Endometrial microvascular endothelial cells (primary cell): ENCODE measurements around the gene SPSB3. TPM values are rescaled to one million over a fixed set of nuclear protein-coding genes. Genes with fewer than 3 reads are reported as not detected.

Experiments
- in situ Hi-C: cut with HindIII; loops from 2 replicates; pipeline ENCODE4 v1.10.0; 2017; ENCODE audit warnings: low sequenced_read_pairs, low pct_unique_long_range_greater_than_20kb; ENCODE audit errors: inconsistent ontology term
- total RNA-seq: library from RNA; depleted of rRNA; stranded (reverse); fragments of >200 nt; gene quantifications from one replicate; pipeline ENCODE4 v1.2.3, GENCODE V29; 2015; ENCODE audit errors: inconsistent ontology term

SPSB3 gene
- total RNA-seq, 1 donor from 2014 or later: 35.5 TPM

DNA sequence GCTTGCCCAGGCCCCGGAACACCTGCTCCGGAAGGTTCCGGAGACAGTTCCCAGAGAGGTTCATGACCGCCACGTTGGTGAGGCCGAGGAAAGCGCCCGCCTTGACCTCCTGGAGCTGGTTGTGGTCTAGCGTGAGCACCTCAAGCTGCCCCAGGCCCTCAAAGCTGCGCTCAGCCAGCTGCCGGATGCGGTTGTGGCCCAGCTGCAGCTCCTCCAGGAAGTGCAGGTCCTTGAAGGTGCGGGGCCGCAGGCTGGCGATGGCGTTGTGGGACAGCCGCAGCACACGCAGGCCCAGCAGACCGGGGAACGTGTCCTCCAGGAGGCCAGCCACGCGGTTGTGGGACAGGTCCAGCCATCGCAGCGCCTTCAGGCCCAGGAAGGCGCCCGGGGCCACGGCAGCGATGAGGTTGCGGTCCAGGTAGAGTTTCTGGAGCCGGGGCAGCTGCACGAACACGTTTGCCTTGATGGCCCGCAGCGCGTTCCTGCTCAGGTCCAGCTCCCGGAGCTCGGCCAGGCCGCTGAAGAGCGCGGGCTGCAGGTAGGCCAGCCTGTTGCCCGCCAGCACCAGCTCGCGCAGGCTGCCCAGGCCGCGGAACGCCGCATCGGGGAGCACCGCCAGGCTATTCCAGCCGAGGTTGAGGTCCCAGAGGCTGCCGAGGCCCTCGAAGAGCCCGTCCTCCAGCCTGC lies 9.0 kb upstream of the SPSB3 start:
- in situ Hi-C loops: no loop called here

DNA sequence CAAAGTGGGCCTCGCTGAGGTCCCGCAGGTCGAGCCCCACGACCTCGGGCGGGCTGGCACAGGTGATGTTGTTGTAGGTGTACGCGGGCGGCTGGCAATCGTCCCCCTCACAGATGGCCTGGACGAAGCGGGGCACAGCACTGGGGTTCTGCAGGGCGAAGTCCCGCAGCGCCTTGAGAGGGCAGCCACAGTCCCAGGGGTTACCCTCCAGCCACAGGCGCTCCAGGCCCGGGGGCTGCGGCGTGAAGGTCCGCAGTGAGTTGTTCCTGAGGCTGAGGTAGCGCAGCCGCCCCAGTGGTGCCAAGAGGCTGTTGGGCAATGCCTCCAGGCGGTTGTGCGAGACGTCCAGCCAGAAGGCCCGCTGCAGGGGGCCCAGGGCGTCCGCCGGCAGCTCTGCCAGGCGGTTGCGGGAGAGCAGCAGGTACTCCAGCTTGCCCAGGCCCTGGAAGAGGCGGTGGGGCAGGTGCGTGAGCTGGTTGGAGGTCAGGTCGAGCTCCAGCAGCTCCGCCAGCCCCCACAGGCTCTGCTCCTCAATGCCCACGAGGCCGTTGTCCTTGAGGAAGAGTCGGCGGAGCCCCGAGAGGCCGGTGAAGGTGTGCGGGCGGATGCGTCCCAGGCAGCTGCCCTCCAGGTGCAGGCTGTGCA lies 8.4 kb upstream of the SPSB3 start:
- in situ Hi-C loops: no loop called here

- in situ Hi-C loops: no loop called here
Observed at GRCh38 chr16:1790261-1790610, 7.9 kb upstream of the SPSB3 start.

- in situ Hi-C loops: no loop called here
Observed at GRCh38 chr16:1789643-1790045, 7.3 kb upstream of the SPSB3 start.

GRCh38 chr16:1788708-1789100 lies 6.3 kb upstream of the SPSB3 start:
- in situ Hi-C loops: no loop called here

DNA sequence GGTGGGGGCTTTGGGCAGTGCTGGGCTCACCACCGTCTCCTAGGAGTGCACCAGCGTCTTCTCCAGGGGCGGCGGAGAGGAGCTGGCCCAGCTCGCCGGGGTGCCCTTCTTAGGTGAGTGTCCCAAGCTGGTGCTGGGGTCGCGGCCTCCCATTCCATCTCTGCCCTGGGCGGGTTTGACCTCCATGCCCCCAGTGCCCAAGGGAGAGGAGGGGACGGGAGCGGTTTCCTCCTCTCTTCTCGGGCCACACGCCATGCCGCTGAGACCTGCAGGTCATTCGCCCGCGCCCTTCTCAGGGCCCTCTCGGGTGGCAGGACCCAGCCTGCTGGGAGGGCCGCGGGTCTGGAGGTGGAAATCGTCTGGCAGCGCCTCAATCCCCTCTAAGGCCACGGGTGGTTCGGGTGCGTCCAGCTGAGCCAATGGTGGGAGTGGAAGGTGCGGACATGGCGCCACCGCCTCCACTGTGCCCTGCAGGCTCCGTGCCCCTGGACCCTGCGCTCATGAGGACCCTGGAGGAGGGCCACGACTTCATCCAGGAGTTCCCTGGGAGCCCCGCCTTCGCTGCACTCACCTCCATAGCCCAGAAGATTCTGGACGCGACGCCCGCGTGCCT lies 5.8 kb upstream of the SPSB3 start:
- in situ Hi-C loops: no loop called here

DNA sequence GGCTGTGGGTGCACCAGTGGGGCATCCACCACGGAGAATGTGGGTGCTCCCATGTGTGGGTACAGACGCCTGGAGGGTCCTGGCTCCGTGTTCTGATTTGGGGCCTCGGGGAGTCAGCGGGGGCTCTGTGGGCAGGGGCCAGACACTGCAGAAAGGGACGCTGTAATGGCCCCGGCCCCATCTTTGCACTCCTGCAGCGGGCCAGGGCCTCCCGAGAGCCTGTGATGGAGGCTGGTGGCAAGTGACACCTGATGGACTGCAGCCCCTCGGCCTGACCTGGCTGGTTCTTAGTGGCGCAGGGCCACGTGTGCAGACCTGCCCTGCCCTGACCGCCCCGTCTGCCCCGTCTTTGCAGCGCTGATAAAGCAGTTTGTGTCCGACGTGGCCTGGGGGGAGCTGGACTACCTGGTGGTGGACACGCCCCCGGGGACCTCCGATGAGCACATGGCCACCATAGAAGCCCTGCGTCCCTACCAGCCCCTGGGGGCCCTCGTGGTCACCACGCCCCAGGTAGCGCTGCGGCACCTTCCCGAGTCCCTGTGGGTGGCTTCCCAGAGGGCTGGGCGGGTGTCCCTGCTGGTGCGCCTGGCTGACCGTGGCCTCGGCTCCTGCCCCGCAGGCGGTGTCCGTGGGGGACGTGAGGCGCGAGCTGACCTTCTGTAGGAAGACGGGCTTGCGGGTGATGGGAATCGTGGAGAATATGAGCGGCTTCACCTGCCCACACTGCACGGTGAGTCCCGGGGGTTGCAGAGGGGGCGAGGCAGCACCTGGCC lies 5.1 kb upstream of the SPSB3 start:
- in situ Hi-C loops: no loop called here

DNA sequence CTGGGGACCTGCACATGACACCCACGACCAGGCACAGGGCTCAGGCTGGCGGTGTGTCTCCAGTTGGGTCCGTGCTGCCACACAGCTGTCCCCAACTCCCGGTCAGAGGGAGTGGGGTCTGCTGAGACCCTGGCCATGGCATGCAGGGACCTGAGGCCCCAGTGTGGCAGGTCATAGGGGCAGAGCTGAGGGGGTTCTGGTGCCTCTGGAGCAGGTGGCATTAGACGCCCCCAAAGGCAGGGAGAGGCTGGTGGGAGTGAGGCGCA lies 4.6 kb upstream of the SPSB3 start:
- in situ Hi-C loops: no loop called here

DNA sequence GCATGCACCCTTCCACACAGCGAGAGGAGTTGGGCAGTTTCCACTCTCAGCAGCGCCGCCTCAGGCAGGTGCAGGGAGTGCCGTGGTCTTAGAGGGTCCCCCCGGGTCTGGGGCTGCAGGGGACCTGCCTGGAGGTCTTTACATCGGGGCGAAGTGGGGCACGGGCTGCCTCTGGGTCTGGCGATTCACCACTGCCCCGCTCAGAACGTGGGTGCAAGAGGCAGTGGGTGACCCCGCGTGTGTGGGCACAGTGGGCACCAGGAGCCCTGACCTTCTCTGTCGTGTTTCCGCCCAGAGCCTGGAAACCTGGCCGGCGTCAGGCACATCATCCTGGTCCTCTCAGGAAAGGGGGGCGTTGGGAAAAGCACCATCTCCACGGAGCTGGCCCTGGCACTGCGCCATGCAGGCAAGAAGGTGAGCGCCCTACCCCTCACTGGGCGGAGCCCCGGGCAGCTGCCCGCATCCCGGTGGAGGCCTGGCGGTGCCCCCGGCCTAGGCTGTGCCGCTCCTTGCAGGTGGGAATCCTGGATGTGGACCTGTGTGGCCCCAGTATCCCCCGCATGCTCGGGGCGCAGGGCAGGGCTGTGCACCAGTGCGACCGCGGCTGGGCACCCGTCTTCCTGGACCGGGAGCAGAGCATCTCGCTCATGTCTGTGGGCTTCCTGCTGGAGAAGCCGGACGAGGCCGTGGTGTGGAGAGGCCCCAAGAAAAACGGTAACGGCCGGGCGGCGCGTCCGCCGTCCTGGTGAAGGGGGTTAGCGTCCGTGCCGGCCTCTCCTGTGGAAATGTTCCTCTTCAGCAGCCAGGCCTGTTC lies 4.1 kb upstream of the SPSB3 start:
- in situ Hi-C loops: no loop called here

- in situ Hi-C loops: no loop called here
Observed at GRCh38 chr16:1785846-1786170, 3.4 kb upstream of the SPSB3 start.

DNA sequence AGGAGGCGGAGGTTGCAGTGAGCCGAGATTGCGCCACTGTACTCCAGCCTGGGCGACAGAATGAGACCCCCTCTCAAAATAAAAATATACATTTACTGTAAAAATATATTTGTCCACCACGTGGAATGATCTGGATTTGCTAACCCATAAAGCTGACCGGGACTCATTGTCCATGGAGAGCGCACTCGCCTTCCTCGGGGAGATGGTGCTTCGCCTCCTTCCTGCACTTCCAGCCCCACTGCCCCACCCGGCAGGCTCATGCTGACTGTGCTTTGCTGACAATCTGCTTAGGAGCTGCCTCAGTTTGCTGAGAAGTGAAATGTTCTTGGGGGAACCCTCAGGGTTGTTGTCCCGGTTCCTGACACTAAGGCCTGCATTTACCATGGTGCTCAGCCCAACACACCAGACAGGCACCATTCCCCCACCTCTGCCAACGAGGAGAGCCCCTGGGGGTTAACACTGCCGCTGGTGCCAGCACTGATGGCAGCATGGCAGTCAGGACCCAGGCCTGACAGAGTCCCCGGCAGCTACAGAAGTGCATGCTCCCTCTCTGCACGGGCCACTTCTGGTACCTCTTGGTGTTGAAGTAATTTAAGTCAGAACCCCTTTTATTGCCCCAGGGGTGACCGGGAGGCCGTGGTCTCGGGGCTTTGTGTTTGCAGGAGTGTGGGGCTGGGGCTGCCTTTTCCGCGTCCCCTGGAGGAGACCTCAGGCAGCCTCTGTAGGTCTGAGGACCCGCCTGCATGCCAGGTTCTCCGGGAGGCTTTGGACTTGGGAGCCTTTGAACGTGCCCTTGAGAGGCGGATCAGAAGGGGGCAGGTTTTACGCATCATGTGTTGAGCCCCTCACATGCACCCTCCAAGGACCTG lies 2.8 kb upstream of the SPSB3 start:
- in situ Hi-C loops: no loop called here

- in situ Hi-C loops: no loop called here
Observed at GRCh38 chr16:1781758-1782407, 488 bp downstream of the SPSB3 start.

DNA sequence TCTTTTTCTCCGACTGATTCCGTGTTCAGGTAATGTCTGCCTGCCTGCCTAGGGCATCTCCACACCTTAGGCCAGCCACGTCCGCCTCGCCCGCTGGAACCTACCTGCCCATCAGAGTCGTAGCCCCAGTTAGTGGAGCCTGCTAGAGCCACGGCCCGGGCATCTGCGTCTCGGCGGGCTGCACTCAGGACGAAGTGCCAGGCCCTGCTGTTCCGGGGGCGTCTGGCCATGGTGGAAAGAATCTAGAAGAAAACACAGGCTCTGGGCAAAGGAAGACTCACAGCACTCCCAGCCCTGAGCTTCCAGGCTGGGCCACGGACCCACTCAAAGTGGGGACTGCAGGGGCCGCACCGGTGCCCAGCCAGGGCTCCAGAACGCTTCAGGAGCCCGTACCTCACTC lies 1.1 kb downstream of the SPSB3 start:
- in situ Hi-C loops: no loop called here

DNA sequence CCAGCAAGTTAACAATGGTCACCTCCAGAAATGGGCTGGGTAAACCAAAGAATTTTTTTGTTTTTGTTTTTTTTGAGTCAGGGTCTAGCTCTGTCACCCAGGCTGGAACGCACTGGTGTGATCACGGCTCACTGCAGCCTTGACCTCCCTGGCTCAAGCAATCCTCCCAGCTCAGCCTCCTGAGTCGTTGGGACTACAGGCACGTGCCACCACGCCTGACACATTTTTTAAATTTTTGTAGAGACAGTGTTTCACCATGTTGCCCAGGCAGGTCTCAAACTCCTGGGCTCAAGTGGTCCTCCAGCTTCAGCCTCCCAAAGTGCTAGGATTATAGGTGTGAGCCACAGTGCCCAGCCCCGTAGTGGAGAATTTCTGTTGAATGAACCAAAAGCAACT lies 1.7 kb downstream of the SPSB3 start:
- in situ Hi-C loops: no loop called here

DNA sequence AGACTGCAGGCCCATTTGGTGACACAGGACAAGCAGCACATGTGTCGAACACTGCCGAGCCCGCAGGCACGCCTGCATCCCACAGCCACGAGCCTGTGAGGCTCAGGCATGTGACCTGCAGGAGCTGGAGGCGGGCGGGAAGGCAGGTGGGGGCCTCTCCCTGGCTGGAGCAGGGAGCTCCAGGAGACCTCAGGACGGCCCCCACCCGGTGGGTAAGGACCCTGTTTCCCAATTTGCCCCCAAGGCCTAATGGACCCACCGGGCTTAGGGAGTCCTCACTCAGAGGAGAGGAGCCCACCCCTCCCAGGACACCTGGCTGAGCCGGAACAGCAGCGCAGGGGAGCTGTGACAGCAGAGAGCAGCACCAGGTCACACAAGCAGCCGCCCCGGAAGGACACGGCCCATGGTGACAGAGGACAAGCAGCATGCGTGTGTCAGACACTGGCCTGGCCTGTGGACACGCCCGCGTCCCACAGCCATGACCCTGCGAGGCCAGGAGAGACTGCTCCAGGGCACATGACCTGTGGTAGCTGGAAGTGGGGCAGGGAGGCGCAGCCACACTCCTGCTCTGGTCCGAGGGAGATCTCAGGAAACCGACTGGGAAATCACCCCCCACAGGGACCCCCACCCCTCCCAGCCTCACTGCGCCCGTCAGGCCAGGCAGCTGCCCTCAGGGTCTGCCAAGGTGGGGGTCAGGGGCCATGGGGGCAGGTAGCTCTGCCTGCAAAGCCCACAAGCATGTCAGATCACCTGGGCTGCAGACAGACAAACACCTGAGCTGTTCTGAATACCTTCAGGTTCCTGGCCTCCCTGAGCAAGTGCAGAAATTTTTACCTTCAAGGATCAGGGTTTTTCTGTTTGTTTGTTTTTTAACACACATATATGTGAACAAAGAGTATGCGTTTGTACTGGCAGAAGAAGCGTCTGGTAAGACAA lies 2.4 kb downstream of the SPSB3 start:
- in situ Hi-C loops: no loop called here

DNA sequence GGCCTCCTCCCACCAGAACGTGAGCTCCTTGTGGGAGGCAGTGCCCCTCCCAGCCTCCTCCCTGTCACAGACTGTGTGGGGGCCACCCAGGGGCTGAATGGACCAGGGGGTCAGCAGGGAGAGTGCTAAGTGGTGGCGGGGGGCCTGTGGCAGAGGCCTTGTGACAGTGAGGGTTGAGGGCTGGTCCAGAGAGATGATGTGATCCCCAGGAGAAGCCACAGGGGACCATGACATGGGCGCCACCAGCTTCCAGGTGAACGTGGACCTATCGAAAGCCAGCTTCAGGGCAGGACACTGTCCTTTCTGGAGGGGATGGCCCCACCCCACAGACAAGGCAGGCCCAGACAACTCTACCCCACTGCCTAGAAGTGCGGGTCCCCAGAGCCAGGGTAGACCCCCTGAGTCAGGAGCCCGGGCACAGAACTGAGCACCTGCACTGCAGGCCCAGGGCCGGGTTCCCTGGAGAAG lies 3.1 kb downstream of the SPSB3 start:
- in situ Hi-C loops: no loop called here
